Kidney (tissue), 14 donors: ENCODE data around the gene CPM. TPM values are rescaled to one million over a fixed set of nuclear protein-coding genes. Genes with fewer than 3 reads are reported as not detected.
"Not testable (repeated sequence)": the region's sequence is repeated elsewhere in the genome, so short reads cannot be mapped to it uniquely, and the experiment has no call there.

Source experiments
- DNase-seq, 5 donors: peaks; one replicate each; pipeline ENCODE4 v3.0.0-alpha.2; 2013 to 2020
- FAIRE-seq: peaks from 2 replicates; lab custom pipeline; 2012; peaks lifted over from hg19 to GRCh38; lab: Jason Lieb, UNC
- H3K27ac ChIP-seq, 2 donors: one replicate each; pipeline ENCODE4 v1.7.0; 2013; ENCODE audit warnings: low read depth in 2 of 2, low read length in 2 of 2, inconsistent platforms in 1 of 2
- H3K27me3 ChIP-seq: one replicate; pipeline ENCODE4 v1.7.1; 2013; ENCODE audit warnings: low read length, inconsistent platforms; ENCODE audit not compliant: control insufficient read depth, insufficient read depth
- H3K36me3 ChIP-seq, 3 donors: one replicate each; pipeline versions ENCODE4 v1.7.0 to v1.7.1; 2013; ENCODE audit warnings: low read length in 3 of 3, control low read depth in 1 of 3, inconsistent platforms in 1 of 3; ENCODE audit not compliant: insufficient read depth in 3 of 3, control insufficient read depth in 2 of 3
- H3K4me1 ChIP-seq, 3 donors: one replicate each; pipeline versions ENCODE4 v1.7.0 to v1.7.1; 2013; ENCODE audit warnings: low read length in 3 of 3, inconsistent platforms in 1 of 3, low read depth in 1 of 3; ENCODE audit not compliant: control insufficient read depth in 2 of 3, insufficient read depth in 2 of 3
- H3K4me3 ChIP-seq, 3 donors: one replicate each; pipeline versions ENCODE4 v1.7.0 to v1.8.1; 2013; ENCODE audit warnings: low read length in 3 of 3, control low read depth in 1 of 3, inconsistent platforms in 1 of 3
- H3K9ac ChIP-seq, 3 donors: one replicate each; pipeline versions ENCODE4 v1.7.0 to v1.7.1; 2013; ENCODE audit warnings: low read length in 3 of 3, control low read depth in 1 of 3, inconsistent platforms in 1 of 3
- H3K9me3 ChIP-seq, 3 donors: one replicate each; pipeline versions ENCODE4 v1.7.0 to v1.7.1; 2013; ENCODE audit warnings: low read length in 3 of 3, control low read depth in 1 of 3, inconsistent platforms in 1 of 3; ENCODE audit not compliant: control insufficient read depth in 2 of 3, insufficient read depth in 1 of 3
- CTCF ChIP-seq: IDR thresholded peaks from 3 replicates; pipeline ENCODE4 v1.5.1; 2012; ENCODE audit warnings: mild to moderate bottlenecking, moderate library complexity, borderline replicate concordance; ENCODE audit not compliant: insufficient read depth; ENCODE audit errors: extremely low read depth
- intact Hi-C: fragments of 100-400 bp; cut with DNase I; formaldehyde crosslinking; loops from one replicate; pipeline ENCODE4 v1.11.1; 2022
- polyA plus RNA-seq: library from polyadenylated mRNA; stranded (reverse); fragments of 350-450 nt; fragmentation: Illumina TruSeq; extraction: RNeasy Lipid Tissue Mini Kit (QIAGEN cat#74804); gene quantifications from one replicate; pipeline ENCODE4 v1.2.3, GENCODE V29; 2014; ENCODE audit warnings: low read depth, low replicate concordance; ENCODE audit not compliant: insufficient read depth
- total RNA-seq: library from RNA; stranded (reverse); fragmentation: NEBNext Ultra II Directional; extraction: Animal tissue kit (Norgen Biotek cat#: 25700); gene quantifications from one replicate; pipeline ENCODE4 v1.2.1, GENCODE V29; 2021
- donor health status: control.
- donor health status: control.
- donor health status: control.
- donor health status: control.
- donor health status: control.
- donor health status: DM: yes; HTN: yes; CAD: no.
- donor health status: Normal renal cell carcinoma (clear cell type).

CPM gene
- total and polyA plus RNA-seq, 2 donors from 2014 or later = 35.7 to 144 TPM

- TF ChIP-seq CTCF = no peak
- DNase-seq (peak in 2 of 5 donors; percentile 10 to 41), FAIRE-seq (no peak)
- Histone ChIP-seq H3K36me3 (no peaks in the 10 kb centered on the region), H3K4me3 (no peak overlapping the region), H3K9ac (no peak overlapping the region), H3K27ac (no peak overlapping the region), H3K9me3 (no peaks in the 10 kb centered on the region), H3K4me1 (peaks cover 0 to 2% (median 0%) of the 10 kb centered on the region in 3 donors), H3K27me3 (no peaks in the 10 kb centered on the region)
- intact Hi-C loops = no loop called here
Observed at GRCh38 chr12:68803948-68804656, 128.9 kb downstream of the CPM start.

GRCh38 chr12:68802911-68803651 lies 129.9 kb downstream of the CPM start:
- H3K9ac ChIP-seq, H3K4me3 ChIP-seq, H3K27me3 ChIP-seq, H3K27ac ChIP-seq, FAIRE-seq, intact Hi-C loops, H3K4me1 ChIP-seq, H3K9me3 ChIP-seq, H3K36me3 ChIP-seq: not testable (repeated sequence)
- peak in 1 of 5 donors; percentile 60 for DNase-seq

- DNase-seq, intact Hi-C loops, H3K9ac ChIP-seq: not testable (repeated sequence)
Observed at GRCh38 chr12:68802372-68802745, 130.6 kb downstream of the CPM start.

More at GRCh38 chr12:68802372-68802745, 130.6 kb downstream of the CPM start:
- H3K4me1 ChIP-seq, H3K27me3 ChIP-seq, H3K9me3 ChIP-seq, H3K4me3 ChIP-seq, FAIRE-seq, H3K27ac ChIP-seq, H3K36me3 ChIP-seq: not testable (repeated sequence)

Other genes with a start within 250 kb of the CPM start
- 34.4 TPM for gene NUP107, start 246.2 kb downstream of the CPM start, total RNA-seq
- 10.6 TPM for gene NUP107, start 246.2 kb downstream of the CPM start, polyA plus RNA-seq
- gene SLC35E3, start 187.0 kb downstream of the CPM start, total RNA-seq = 8.7 TPM
- gene SLC35E3, start 187.0 kb downstream of the CPM start, polyA plus RNA-seq = 7.7 TPM
- 103 TPM for gene MDM2, start 125.0 kb downstream of the CPM start, total RNA-seq
- 38.5 TPM for gene MDM2, start 125.0 kb downstream of the CPM start, polyA plus RNA-seq